Lung (tissue), 12 donors: ENCODE results near the gene DHX32. TPM values are rescaled to one million over a fixed set of nuclear protein-coding genes. Genes with fewer than 3 reads are reported as not detected.

Experiments
- ATAC-seq: fragments of 200-7000 bp; cut with Tn5 transposase; one replicate; pipeline ENCODE4 v1.9.1; 2020; ENCODE audit warnings: moderate number of reproducible peaks; ENCODE audit not compliant: insufficient read depth, low FRiP score
- DNase-seq, 3 donors: peaks; one replicate each; pipeline ENCODE4 v3.0.0-alpha.2; 2013 to 2017
- H3K27ac ChIP-seq, 2 donors: one replicate each; pipeline ENCODE4 v1.5.1; 2013; ENCODE audit warnings: mild to moderate bottlenecking in 2 of 2, moderate library complexity in 2 of 2, control low read depth in 1 of 2, inconsistent platforms in 1 of 2, low read depth in 1 of 2, low read length in 1 of 2
- H3K27me3 ChIP-seq, 3 donors: one replicate each; pipeline ENCODE4 v1.5.1; 2013; ENCODE audit warnings: low read length in 2 of 3; ENCODE audit not compliant: control insufficient read depth in 3 of 3, insufficient read depth in 3 of 3
- H3K36me3 ChIP-seq, 4 donors: one replicate each; pipeline ENCODE4 v1.5.1; 2013; ENCODE audit warnings: low read length in 4 of 4, mild to moderate bottlenecking in 1 of 4, moderate library complexity in 1 of 4; ENCODE audit not compliant: control insufficient read depth in 4 of 4, insufficient read depth in 4 of 4
- H3K4me1 ChIP-seq, 5 donors: one replicate each; pipeline ENCODE4 v1.5.1; 2013; ENCODE audit warnings: low read length in 5 of 5, mild to moderate bottlenecking in 2 of 5, moderate library complexity in 1 of 5; ENCODE audit not compliant: control insufficient read depth in 5 of 5, insufficient read depth in 5 of 5
- H3K4me3 ChIP-seq: one replicate; pipeline ENCODE4 v1.5.1; 2013; ENCODE audit warnings: mild to moderate bottlenecking, control low read depth, moderate library complexity
- H3K9ac ChIP-seq, 2 donors: one replicate each; pipeline ENCODE4 v1.5.1; 2013; ENCODE audit warnings: low read length in 2 of 2, control low read depth in 1 of 2; ENCODE audit not compliant: insufficient read depth in 1 of 2
- H3K9me3 ChIP-seq, 4 donors: one replicate each; pipeline ENCODE4 v1.5.1; 2013; ENCODE audit warnings: low read length in 3 of 4, mild to moderate bottlenecking in 1 of 4, moderate library complexity in 1 of 4; ENCODE audit not compliant: control insufficient read depth in 4 of 4, insufficient read depth in 3 of 4
- CTCF ChIP-seq: IDR thresholded peaks from 2 replicates; pipeline ENCODE4 v1.5.1; 2012; ENCODE audit warnings: mild to moderate bottlenecking; ENCODE audit errors: control extremely low read depth, extremely low read depth
- WGBS, 2 donors: extraction: QIAGEN DNeasy Blood & Tissue Kit; methylation state at CpG; one replicate each; pipeline ENCODE4 v1.1.7; 2013; 5-methylcytosine and 5-hydroxymethylcytosine counted together
- polyA plus RNA-seq, 2 donors: library from polyadenylated mRNA; stranded (reverse); fragments of 200-250 nt; gene quantifications; one replicate each; pipeline ENCODE4 v1.2.1, GENCODE V29; 2013
- total RNA-seq, 2 donors: library from RNA; depleted of rRNA in 1 of 2; stranded (reverse); fragments of >200 nt in 1 of 2; gene quantifications; one replicate each; pipeline ENCODE4 v1.2.1, GENCODE V29; 2014 to 2021
- donor health status: control.
- donor health status: control.
- donor health status: Bipolar disorder and iron deficiency.
- donor health status: healthy.
- donor health status: DM: yes; HTN: yes; CAD: no.

Gene DHX32
- total and polyA plus RNA-seq, 4 donors = 15.2 to 33.8 (median 25.5) TPM

GRCh38 chr10:125844751-125845221 is 36.3 kb downstream of the DHX32 start:
- Histone ChIP-seq H3K4me1 (no peaks in the 10 kb centered on the region), H3K27me3 (no peaks in the 10 kb centered on the region), H3K4me3 (no peak overlapping the region), H3K27ac (no peak overlapping the region), H3K9ac (no peak overlapping the region), H3K9me3 (no peaks in the 10 kb centered on the region), H3K36me3 (peaks cover 12 to 39% (median 26%) of the 10 kb centered on the region in 4 donors)
- no peak for ATAC-seq
- DNase-seq = peak in 1 of 3 donors; percentile 4
- 88 to 90% methylated on average over 7 of the region's 7 CpGs for WGBS, 2 donors
- TF ChIP-seq CTCF = no peak

GRCh38 chr10:125843603-125844329 is 37.3 kb downstream of the DHX32 start:
- H3K36me3 ChIP-seq = peaks cover 16 to 43% (median 29%) of the 10 kb centered on the region in 4 donors
- H3K9ac ChIP-seq = no peak overlapping the region
- no peak for ATAC-seq
- DNase-seq = no peak
- WGBS, 2 donors = 92 to 97% methylated on average over 9 of the region's 9 CpGs
- H3K4me1 ChIP-seq = no peaks in the 10 kb centered on the region
- H3K27ac ChIP-seq = no peak overlapping the region
- no peaks in the 10 kb centered on the region for H3K27me3 ChIP-seq
- H3K9me3 ChIP-seq = no peaks in the 10 kb centered on the region
- TF ChIP-seq CTCF = no peak
- H3K4me3 ChIP-seq = no peak overlapping the region

- WGBS, 2 donors = 91 to 95% methylated on average over 3 of the region's 3 CpGs
- Histone ChIP-seq H3K4me1 (no peaks in the 10 kb centered on the region), H3K27ac (no peak overlapping the region), H3K27me3 (no peaks in the 10 kb centered on the region), H3K36me3 (peaks cover 16 to 47% (median 42%) of the 10 kb centered on the region in 4 donors), H3K9ac (no peak overlapping the region), H3K4me3 (no peak overlapping the region), H3K9me3 (no peaks in the 10 kb centered on the region)
- DNase-seq (no peak), ATAC-seq (no peak)
- TF ChIP-seq CTCF = no peak
Observed at GRCh38 chr10:125840955-125841354, 40.1 kb downstream of the DHX32 start.
